CD4-positive, alpha-beta T cell treated with Interleukin-10 for 1 hour (primary cell): ENCODE measurements around the gene ZNFX1.
"Not testable (repeated sequence)": the region's sequence is repeated elsewhere in the genome, so short reads cannot be mapped to it uniquely, and the experiment has no call there.

Experiments used
- DNase-seq: peaks from one replicate; pipeline ENCODE4 v3.0.0-alpha.2; 2020

Gene ZNFX1

DNA sequence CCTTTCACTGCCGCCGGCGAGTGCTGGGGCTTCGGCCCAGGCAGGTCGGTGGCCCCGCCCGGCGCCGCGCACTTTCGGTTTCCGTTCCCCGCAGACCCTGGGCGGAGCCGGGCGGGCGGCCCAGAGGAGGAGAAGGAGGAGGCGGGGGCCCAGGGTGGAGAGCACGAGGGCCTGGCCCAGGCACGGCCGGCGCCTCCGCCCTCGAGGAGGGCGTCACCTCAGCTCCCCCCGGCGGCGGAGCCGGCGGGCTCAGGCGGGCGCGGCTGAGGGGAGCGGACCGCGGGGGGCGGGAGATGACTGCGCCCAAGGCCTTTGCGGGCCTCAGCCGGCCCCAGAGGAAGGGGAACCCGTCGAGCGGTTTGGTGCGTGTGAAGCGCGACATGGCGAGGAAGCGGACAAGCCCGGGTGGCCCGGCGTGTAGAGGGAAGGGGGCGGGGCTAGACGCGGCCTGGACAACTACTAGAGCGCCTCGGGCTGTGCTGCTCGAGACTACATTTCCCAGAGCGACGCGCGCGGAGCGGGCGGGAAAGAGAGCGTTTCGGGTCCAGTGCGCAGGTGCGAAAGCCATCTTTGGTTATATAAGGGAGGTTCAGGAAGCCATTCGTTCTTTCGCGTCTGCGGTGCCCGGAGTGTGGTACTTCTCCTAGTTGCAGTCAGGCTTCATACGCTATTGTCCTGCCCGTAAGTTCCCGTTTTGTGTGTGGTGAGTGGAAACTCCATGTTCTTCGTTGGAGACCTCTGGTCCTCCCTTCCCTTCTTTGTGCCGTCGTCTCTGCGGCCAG, at the start of gene ZNFX1:
Gene ZNFX1 (minus strand): TSS at position 22 of the 782 bp plus-strand sequence. CDS start 2,218 bp downstream, outside the sequence.
- DNase-seq, result peak; percentile 99

DNA sequence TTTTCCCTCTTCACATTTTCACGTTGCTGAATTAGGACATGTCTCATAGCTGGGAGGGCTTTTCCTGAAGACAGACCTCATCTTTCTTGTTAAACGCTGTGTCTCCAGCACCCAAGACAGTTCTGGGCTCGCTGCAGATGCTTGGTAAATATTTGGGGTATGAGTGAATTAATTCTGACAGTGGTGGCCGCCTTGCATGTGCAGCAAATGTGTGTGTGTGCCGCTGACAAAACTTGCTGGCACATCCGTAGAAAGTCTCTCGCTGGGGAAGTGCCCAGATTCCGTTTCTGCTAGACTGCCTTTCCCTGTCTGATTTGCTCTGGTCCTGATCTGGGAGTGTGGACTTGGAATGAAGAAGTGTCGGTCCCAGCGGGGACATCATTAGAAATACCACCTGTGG, 48.2 kb upstream of the ZNFX1 start:
- no peak for DNase-seq

DNA sequence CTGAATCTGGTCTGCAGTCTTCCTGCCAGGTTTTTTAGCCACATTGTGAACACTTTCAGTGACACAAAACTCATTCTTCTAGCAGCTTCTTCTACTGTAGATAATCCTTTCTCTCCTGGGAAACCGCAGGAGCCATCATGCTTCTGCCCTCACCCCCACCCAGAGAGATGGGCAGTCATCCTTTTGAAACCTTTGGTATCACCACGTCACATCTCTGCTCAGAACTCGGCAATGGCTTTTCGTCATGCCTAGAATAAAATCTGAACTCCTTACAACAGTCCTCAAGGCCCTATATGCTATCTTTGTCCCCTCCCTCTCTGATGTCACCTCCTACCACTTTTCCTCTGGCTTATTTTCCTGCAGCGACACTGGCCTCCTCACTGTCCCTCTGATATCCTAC, 46.4 kb upstream of the ZNFX1 start:
- DNase-seq, result no peak

DNA sequence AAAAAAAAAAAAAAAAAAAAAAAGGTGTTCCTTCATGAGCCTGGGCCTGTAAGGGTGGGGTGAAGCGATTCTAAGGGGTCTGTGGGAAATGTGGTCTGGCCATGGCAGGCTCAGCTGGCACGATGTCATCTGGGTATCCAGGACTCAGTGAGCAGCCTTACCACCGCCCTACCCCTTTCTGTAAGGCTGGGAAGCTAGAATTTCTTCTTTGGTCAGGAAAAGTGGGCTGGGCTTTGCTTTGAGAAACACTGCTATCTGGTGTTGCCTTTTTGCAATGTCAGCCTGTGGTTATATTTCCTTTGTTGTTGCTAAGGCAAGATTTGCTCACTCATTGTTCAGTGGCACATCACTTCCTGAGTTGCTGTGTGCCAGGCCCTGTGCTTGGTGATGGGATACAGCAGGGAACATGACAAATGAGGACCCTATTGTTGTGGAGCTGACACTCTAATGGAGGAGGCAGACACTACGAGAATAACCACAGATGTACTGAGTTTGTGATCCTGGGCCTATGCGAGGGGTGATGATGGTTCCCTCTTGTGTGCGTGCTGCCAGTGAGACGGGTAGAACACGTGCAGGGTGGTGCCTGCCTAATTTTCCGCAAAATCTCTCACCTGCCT, 45.9 kb upstream of the ZNFX1 start:
- peak; percentile 61 for DNase-seq

- no peak for DNase-seq
Observed at GRCh38 chr20:49320460-49320859, 42.6 kb upstream of the ZNFX1 start.

- DNase-seq, result no peak
Observed at GRCh38 chr20:49319208-49319809, 41.5 kb upstream of the ZNFX1 start.

GRCh38 chr20:49318430-49319207, 40.8 kb upstream of the ZNFX1 start:
- DNase-seq, result peak; percentile 33

- no peak for DNase-seq
Observed at GRCh38 chr20:49318091-49318429, 40.2 kb upstream of the ZNFX1 start.

DNA sequence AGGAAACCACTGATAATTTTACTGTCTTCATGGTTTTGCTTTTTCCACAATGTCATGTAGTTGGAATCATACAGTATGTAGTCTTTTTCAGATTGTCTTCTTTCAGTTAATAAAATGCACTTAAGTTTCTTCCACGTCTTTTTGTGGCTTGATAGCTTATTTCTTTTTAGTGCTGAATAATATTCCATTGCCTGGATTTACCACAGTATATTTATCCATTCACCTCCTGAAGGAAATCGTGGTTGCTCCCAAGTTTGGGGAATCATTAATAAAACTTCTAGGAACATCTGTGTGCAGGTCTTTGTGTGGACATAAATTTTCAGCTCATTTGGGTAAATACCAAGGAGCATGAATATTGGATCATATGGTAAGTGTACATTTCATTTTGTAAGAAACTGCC, 38.8 kb upstream of the ZNFX1 start:
- no peak for DNase-seq

DNA sequence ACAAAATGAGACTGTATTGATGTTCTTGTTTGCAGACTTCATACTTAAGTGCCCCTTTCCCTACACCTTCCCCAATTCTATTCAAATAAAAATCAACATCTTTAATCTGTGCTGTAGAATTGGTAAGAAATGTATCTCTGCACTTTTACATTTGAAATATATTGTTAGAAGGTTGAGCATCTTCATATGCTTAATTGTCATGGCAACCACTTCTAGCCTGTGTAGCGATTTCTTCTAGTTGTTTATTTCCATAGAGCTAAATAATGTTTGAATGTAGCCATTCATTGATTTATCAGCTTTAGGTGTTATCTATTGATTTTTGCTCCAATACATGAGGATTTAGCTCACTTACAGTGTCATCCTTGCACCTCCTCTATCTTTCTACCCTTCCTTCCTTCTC, 37.7 kb upstream of the ZNFX1 start:
- no peak for DNase-seq

DNA sequence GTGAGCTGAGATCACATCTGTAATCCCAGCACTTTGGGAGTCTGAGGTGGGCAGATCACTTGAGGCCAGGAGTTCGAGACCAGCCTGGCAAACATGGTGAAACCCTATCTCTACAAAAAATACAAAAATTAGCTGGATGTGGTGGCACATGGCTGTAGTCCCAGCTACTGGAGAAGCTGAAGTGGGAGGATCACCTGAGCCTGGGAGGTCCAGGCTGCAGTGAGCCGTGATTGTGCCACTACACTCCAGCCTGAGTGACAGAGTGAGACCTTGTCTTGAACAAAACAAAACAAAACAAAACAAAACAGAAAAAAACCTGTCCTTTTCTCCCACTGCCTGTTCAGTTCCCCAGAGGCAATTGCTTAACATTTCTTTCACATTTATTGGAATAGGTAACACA, 36.2 kb upstream of the ZNFX1 start:
- not testable (repeated sequence) for DNase-seq

DNA sequence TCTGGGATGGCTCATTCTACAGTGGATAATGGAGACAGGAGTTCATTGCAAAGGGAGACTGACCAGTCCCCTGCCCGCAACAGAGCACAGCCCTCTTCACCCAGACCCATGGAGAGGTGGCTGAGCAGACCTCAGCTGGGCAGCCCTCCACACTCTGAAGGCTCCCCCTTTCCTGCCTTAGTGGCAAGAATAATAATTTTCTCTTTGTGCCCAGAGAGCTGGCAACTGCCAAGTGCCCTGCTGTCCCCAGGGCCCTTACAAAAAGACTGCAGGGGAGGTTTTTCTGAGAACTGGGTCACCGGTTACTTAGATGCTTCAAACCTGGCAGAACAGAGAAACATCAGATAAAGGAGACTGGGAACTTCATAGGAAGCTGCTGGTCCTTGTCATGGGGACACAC, 35.4 kb upstream of the ZNFX1 start:
- DNase-seq, result no peak

- no peak for DNase-seq
Observed at GRCh38 chr20:49312661-49313060, 34.8 kb upstream of the ZNFX1 start.

- no peak for DNase-seq
Observed at GRCh38 chr20:49310705-49311104, 32.8 kb upstream of the ZNFX1 start.

- no peak for DNase-seq
Observed at GRCh38 chr20:49308875-49309274, 31.0 kb upstream of the ZNFX1 start.

DNA sequence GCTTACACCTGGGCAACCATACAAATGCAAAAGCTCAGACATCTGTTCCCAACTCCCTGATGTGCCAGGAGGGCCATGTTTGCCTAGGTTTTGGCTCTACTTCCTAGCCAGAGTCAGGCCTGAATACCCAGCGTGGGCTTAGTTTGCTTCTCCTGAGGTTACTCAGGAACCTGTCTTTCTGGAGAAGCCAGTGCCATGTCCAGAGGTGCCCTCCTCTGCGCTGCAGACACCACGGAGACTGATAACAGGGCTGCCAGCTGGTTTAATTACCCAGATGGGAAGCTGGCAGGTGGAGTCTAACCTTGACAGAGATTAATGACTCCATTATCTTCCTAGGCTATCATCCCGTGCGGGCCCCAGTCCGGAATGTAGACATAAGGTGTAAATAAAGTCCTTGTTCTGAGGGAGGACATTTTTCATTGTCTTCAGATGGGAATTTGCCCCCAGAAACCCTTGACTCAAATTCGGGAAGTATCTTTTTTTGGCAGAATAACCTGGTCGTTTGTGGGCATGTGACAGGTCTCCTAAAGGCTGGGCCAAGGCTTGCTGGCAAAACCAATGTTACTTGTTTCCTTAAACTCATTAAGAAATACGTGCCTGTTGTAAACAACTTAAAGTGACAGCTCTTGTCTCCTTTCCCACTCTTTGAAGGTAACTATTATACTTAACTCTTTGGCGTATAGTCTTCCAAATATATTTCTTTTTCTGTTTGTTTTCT, 29.2 kb upstream of the ZNFX1 start:
- no peak for DNase-seq

GRCh38 chr20:49303065-49303552, 25.3 kb upstream of the ZNFX1 start:
- no peak for DNase-seq

- no peak for DNase-seq
Observed at GRCh38 chr20:49297605-49298530, 20.0 kb upstream of the ZNFX1 start.

DNA sequence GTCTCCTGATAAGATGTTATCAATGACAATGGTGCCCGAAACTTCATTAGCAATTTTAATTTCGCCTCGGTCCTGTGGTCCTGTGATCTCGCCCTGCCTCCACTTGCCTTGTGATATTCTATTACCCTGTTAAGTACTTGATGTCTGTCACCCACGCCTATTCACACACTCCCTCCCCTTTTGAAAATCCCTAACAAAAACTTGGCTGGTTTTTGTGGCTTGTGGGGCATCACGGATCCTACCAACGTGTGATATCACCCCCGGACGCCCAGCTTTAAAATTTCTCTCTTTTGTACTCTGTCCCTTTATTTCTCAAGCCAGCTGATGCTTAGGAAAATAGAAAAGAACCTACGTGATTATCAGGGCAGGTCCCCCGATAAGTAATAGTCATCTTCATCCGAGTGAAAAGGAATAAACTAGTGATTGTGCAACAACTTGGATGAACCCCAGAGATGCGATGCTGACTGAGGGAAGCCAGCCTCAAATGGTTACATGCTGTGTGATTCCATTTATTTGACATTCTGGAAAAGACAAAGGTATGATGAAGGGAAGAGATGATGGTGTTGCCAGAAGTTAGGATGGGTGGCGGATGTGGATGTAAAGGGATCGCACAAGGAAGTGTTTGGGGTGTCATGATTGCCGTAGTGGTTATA, 16.3 kb upstream of the ZNFX1 start:
- not testable (repeated sequence) for DNase-seq

- DNase-seq, result no peak
Observed at GRCh38 chr20:49293122-49293521, 15.3 kb upstream of the ZNFX1 start.

GRCh38 chr20:49292010-49292409, 14.2 kb upstream of the ZNFX1 start:
- DNase-seq, result no peak
